ENCODE measurements around the gene PRKG1.

Gene PRKG1

DNA sequence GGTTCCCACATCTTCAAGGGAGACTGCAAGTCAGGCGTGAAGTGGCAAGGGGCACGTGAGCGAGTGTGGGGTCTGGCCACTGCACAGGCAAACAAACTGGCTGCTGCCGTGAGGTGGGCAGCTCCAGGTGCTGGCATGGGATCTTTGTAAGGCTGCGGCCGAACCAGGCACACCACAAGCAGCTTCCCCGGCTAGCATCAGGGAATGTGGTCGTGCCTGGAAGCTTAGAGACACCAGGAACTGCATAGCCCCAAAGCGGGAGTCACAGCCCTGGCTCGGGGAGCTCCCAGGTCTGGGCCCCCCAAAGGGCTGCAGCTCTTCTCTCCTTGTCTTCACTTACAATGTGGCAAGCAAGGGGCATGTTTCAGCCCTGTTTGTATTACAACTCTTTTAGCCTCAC is 988.9 kb downstream of the PRKG1 start:
- Mint-ChIP-seq H3K9me3 (peaks cover under 1% of the 10 kb centered on the region), H3K4me3 (no peak overlapping the region)

DNA sequence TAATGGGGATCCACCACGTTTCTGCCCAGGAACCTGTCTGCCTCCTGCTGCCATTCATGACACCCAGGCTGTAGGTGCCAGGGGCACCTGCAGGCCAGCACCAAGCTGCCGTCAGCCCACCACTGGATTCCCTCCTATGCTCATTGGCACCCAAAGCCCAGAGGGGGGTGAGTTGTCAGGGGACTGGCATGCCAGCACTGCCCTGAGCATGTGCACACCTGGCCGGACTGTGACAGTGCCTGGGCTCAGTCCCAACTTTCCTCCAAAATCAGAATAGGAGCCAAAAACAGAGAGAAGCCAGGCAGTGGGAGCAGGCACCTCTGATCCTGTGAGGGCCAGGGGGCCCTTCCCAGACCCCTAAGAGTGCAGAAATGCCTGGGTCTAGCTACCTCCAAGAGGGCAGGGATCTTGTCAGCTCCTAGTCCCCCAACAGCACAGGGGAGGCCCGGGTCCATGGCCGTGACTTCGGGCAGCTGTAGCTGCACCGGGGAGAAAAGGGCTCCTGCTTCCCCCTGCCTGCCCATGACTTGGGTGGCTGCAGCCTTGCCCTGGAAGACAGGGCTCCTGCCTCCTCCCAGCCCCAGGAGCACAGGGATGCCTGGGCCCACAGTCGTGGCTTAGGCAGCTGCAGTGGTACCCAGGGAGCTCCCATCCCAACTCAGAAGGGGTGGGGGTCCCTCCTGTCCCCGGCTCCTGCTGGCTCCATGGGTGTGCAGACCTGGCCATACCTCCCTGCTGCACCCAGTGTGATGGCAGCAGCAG is 990.0 kb downstream of the PRKG1 start:
- Mint-ChIP-seq H3K27me3 (ENCODE audit: low read depth) (no peaks in the 10 kb centered on the region), H3K9me3 (peaks cover 5% of the 10 kb centered on the region), H3K27ac (no peak overlapping the region), H3K4me1 (ENCODE audit: low read depth) (no peaks in the 10 kb centered on the region), H3K4me3 (no peak overlapping the region), H3K36me3 (ENCODE audit: low read depth) (no peaks in the 10 kb centered on the region)
- DNase-seq (ENCODE audit: low spot score), result no peak

More for the DNA sequence above, 988.9 kb downstream of the PRKG1 start:
- no peak for DNase-seq (ENCODE audit: low spot score)
- Mint-ChIP-seq H3K27ac (no peak overlapping the region), H3K4me1 (ENCODE audit: low read depth) (no peaks in the 10 kb centered on the region), H3K36me3 (ENCODE audit: low read depth) (no peaks in the 10 kb centered on the region), H3K27me3 (ENCODE audit: low read depth) (no peaks in the 10 kb centered on the region)

DNA sequence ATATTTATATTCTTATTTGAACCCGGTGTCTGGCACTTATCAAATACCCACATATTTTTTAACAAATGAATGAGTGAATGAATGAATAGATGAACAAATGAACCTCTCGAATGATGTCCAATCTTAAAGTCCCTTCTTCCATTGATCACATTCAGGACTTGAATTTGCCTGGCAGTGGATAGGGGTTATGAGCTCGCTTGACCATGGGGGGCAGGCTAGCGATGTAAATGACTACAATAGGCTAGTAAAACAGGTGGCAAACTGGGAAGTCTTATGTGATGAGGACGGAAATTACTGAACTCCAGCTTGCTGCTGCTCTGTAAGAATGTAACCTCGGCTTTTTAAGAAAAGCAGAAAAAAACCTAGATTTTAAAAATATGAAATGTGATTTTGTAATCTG is 992.1 kb downstream of the PRKG1 start:
- H3K36me3 Mint-ChIP-seq (ENCODE audit: low read depth), result no peaks in the 10 kb centered on the region
- no peak for DNase-seq (ENCODE audit: low spot score)
- no peak overlapping the region for H3K27ac Mint-ChIP-seq
- no peaks in the 10 kb centered on the region for H3K4me1 Mint-ChIP-seq (ENCODE audit: low read depth)
- no peaks in the 10 kb centered on the region for H3K27me3 Mint-ChIP-seq (ENCODE audit: low read depth)
- peaks cover 5% of the 10 kb centered on the region for H3K9me3 Mint-ChIP-seq
- H3K4me3 Mint-ChIP-seq, result no peak overlapping the region

DNA sequence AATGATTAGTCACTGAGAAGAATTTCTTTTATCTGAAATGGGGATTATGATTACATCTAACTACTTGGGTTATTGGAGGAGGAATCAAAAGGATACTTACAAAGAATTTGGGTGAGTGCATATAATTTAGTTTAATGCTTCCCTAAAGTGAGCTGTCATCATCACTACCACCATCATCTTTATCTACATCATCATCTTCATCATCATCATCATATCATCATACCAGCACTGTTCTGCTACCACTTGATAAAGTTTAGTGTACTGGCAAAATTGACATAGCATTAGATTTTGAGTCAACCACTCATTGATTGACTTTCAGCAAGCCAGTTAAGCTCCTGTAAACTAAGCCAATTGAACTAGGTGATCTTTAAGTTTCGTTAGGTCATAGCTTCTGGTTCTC is 994.2 kb downstream of the PRKG1 start:
- Mint-ChIP-seq H3K36me3 (ENCODE audit: low read depth) (no peaks in the 10 kb centered on the region), H3K4me3 (no peak overlapping the region), H3K27me3 (ENCODE audit: low read depth) (no peaks in the 10 kb centered on the region), H3K9me3 (peaks cover 5% of the 10 kb centered on the region), H3K4me1 (ENCODE audit: low read depth) (no peaks in the 10 kb centered on the region), H3K27ac (no peak overlapping the region)
- no peak for DNase-seq (ENCODE audit: low spot score)

DNA sequence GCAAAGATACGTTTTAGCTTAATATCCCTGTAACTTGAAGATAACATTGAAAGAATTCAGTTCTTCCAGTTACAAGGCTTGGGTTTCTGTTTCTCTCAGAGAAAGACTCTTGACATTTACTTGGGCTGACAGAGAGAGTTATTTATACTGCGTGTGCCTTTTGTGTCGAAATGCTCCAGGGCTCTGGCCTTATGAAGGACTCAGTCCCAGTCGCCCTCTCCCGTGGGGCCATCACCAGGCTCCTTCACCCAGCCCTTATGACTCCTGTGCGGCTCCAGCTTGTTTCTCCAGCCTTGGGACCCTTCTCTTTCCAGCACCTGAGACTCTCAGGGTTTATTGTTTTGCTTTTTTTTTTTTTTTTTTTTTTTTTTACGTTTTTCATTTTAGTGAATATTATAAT is 997.5 kb downstream of the PRKG1 start:
- H3K27me3 Mint-ChIP-seq (ENCODE audit: low read depth), result no peaks in the 10 kb centered on the region
- H3K36me3 Mint-ChIP-seq (ENCODE audit: low read depth), result no peaks in the 10 kb centered on the region
- no peak overlapping the region for H3K27ac Mint-ChIP-seq
- DNase-seq (ENCODE audit: low spot score), result no peak
- H3K4me3 Mint-ChIP-seq, result no peak overlapping the region
- H3K9me3 Mint-ChIP-seq, result peaks cover 5% of the 10 kb centered on the region
- H3K4me1 Mint-ChIP-seq (ENCODE audit: low read depth), result no peaks in the 10 kb centered on the region

DNA sequence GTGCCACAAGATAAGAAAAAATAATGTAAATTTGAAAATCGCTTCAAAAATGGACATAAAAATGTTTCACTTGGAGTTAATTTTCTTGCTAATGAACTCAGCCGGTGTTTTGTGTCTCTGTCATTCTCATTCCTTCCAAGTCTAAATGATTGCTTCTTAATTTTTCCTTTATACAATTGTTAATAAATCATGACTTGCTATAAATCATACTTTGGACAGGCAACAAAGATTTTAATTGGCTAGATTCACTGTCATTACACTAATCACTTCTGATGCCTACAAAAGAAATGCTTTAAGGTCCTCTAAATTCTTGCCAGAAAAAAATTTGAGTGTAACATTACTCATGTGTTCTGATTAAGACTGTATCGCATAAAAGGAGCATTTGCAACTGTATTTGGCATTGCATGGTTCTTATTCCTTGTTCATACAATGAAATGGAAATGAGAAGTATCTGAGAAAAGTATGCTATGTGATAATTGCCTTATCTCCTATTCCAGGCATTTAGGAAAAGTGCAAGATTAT is 1000.3 kb downstream of the PRKG1 start:
- Mint-ChIP-seq H3K27me3 (ENCODE audit: low read depth) (no peaks in the 10 kb centered on the region), H3K36me3 (ENCODE audit: low read depth) (no peaks in the 10 kb centered on the region), H3K4me1 (ENCODE audit: low read depth) (no peaks in the 10 kb centered on the region), H3K4me3 (no peak overlapping the region), H3K9me3 (no peaks in the 10 kb centered on the region), H3K27ac (no peak overlapping the region)
- no peak for DNase-seq (ENCODE audit: low spot score)

DNA sequence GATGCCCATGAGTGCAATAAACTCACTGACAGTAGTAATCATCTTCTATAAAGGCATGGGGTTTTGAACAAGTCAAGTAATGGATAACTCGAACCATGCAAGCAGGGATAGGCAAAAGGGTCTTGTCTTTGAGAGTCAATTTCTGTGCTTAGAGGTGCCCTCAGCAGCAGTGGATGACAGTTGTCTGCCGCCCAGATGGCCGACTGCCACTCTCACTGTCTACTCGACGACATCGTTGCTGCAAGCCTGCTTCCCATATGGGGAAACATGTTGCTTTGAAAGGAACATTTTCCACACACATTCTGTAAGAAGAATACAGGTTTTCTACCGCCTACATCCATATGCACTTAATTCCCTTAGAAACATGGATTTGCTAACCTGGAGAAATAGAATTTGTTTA is 1003.5 kb downstream of the PRKG1 start:
- H3K4me1 Mint-ChIP-seq (ENCODE audit: low read depth), result no peaks in the 10 kb centered on the region
- no peaks in the 10 kb centered on the region for H3K36me3 Mint-ChIP-seq (ENCODE audit: low read depth)
- DNase-seq (ENCODE audit: low spot score), result no peak
- H3K9me3 Mint-ChIP-seq, result no peaks in the 10 kb centered on the region
- H3K27me3 Mint-ChIP-seq (ENCODE audit: low read depth), result no peaks in the 10 kb centered on the region
- H3K27ac Mint-ChIP-seq, result no peak overlapping the region
- H3K4me3 Mint-ChIP-seq, result no peak overlapping the region

DNA sequence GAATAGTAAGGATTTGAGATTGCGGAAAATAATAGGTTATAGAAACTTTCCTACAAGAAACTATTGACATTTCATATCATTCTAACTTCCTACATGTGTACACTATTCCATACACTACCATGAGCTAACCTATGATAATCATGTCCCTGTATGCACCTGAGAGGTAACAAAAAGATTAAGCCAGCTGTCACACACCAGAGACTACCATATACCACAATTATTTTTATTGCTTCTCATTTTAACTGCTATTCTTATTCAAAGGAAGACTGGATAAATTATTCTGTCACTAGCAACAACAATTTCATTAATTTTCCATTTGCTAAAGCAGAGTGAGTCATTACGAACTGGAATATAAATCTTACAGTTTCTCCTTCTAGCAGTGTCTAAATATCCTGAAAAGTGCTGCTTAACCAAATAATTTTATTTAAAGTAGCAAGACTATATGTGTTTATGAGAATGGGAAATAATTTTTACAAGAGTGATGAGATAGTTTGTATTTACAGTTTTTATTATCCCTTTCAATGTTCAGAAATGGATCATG is 1004.2 kb downstream of the PRKG1 start:
- DNase-seq (ENCODE audit: low spot score), result no peak
- Mint-ChIP-seq H3K9me3 (no peaks in the 10 kb centered on the region), H3K36me3 (ENCODE audit: low read depth) (no peaks in the 10 kb centered on the region), H3K4me3 (no peak overlapping the region), H3K27me3 (ENCODE audit: low read depth) (no peaks in the 10 kb centered on the region), H3K27ac (no peak overlapping the region), H3K4me1 (ENCODE audit: low read depth) (no peaks in the 10 kb centered on the region)

DNA sequence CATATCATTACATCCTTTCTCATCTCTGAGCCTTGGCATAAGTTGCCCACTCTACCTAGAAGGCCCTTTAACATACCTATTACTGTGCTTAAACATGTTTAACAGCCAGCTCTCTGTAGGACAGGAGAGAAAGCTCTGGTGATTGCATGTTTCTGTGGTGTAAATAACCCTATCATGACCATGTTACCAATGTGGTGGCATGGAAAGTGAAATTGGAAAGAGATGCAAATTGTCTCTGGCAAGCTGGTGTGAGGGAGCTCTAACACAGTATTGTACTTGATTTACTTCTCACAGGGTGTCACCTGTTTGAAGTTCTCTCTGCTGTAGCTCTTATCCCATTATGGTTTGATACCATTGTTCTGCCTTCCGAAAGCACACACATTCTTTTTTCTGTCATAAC is 1008.0 kb downstream of the PRKG1 start:
- no peaks in the 10 kb centered on the region for H3K4me1 Mint-ChIP-seq (ENCODE audit: low read depth)
- no peak for DNase-seq (ENCODE audit: low spot score)
- no peak overlapping the region for H3K4me3 Mint-ChIP-seq
- no peaks in the 10 kb centered on the region for H3K27me3 Mint-ChIP-seq (ENCODE audit: low read depth)
- H3K9me3 Mint-ChIP-seq, result no peaks in the 10 kb centered on the region
- no peak overlapping the region for H3K27ac Mint-ChIP-seq
- H3K36me3 Mint-ChIP-seq (ENCODE audit: low read depth), result no peaks in the 10 kb centered on the region

DNA sequence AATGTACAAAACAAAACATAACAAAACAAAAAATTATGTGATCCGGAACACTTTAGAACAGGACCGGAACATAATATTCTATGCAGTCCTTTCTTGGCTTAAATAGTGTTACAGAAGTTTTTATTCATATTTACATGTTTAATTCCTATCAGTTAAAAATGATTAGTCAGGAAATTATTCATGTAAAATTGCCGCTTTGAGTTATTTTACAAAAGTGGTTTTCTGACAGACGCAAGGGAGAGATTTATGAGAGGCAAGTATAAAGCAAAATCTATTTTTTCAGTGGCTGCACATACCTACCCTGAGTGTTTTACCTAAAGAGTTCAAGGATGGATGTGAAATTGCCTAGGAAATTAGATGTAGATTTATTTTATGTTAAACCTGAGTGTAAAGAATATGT is 1009.1 kb downstream of the PRKG1 start:
- Mint-ChIP-seq H3K4me1 (ENCODE audit: low read depth) (no peaks in the 10 kb centered on the region), H3K9me3 (no peaks in the 10 kb centered on the region), H3K4me3 (no peak overlapping the region), H3K27me3 (ENCODE audit: low read depth) (no peaks in the 10 kb centered on the region), H3K27ac (no peak overlapping the region), H3K36me3 (ENCODE audit: low read depth) (no peaks in the 10 kb centered on the region)
- DNase-seq (ENCODE audit: low spot score), result no peak

DNA sequence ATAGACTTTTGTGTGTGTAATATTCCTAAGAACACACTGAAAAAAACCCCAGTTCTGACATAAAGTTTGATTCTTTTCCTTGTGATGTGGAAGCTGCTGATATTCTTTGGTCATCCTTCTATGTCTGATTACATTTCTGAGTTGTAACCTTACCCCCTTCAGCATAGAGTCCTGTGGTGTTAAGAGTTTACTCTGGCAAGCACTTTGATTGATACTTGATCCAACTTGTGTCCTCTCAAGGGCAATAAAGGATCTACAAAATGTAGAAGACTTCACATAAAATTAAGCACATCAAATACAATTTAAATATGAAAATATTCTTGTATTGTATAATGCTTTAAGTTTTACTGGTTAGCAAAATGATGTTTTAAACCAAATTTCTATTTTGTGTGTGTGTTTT is 1018.1 kb downstream of the PRKG1 start:
- H3K4me1 Mint-ChIP-seq (ENCODE audit: low read depth), result no peaks in the 10 kb centered on the region
- H3K27ac Mint-ChIP-seq, result no peak overlapping the region
- no peaks in the 10 kb centered on the region for H3K9me3 Mint-ChIP-seq
- no peak overlapping the region for H3K4me3 Mint-ChIP-seq
- no peak for DNase-seq (ENCODE audit: low spot score)
- H3K27me3 Mint-ChIP-seq (ENCODE audit: low read depth), result no peaks in the 10 kb centered on the region
- no peaks in the 10 kb centered on the region for H3K36me3 Mint-ChIP-seq (ENCODE audit: low read depth)

DNA sequence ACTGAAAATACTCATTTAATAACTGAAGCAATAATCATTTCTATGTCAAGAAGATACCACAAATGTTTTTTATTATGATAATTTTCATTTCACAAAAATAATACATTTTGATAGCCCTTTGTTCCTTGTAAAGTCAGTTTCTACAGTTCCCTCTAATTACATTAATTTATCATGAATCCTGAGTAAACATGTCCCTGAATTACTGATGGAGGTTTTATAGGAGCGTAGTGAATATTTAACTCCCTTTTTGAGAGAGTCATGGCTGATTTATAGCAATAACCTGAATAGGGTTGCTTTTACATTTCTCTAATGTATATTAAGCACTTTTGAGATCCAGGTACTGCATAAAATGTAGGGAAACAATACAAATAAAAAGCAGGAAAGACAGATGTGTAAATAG is 1023.8 kb downstream of the PRKG1 start:
- no peak overlapping the region for H3K4me3 Mint-ChIP-seq
- H3K27ac Mint-ChIP-seq, result no peak overlapping the region
- H3K4me1 Mint-ChIP-seq (ENCODE audit: low read depth), result no peaks in the 10 kb centered on the region
- no peaks in the 10 kb centered on the region for H3K9me3 Mint-ChIP-seq
- H3K27me3 Mint-ChIP-seq (ENCODE audit: low read depth), result no peaks in the 10 kb centered on the region
- DNase-seq (ENCODE audit: low spot score), result no peak
- no peaks in the 10 kb centered on the region for H3K36me3 Mint-ChIP-seq (ENCODE audit: low read depth)

DNA sequence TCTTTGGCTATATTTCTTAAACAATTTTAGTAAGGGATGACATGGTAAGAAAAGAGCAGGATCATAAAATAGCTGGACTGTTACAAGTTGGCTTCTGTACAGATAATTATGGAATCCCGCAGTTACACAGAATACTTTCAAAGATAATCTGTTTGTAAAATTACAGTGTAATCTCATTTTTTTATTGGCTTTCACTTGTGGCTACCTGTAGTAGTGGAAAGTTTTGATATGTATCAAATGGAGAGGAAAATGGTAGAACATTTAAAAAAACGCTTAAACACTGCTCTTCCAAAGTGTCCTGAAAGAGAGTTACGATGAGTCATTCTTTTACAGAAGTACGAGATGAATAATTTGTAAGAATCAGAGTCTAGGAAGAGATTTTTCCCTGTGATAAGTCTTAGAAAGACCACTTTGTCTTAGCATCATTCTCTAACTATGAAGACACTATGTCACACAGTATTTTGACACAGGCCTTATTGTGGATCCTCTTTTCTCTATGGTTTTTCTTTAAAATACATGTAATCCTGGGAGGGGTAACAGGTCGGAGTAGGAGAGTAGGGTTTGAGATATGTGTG is 1024.8 kb downstream of the PRKG1 start:
- no peak overlapping the region for H3K27ac Mint-ChIP-seq
- no peaks in the 10 kb centered on the region for H3K9me3 Mint-ChIP-seq
- no peaks in the 10 kb centered on the region for H3K36me3 Mint-ChIP-seq (ENCODE audit: low read depth)
- no peaks in the 10 kb centered on the region for H3K27me3 Mint-ChIP-seq (ENCODE audit: low read depth)
- H3K4me1 Mint-ChIP-seq (ENCODE audit: low read depth), result no peaks in the 10 kb centered on the region
- no peak for DNase-seq (ENCODE audit: low spot score)
- H3K4me3 Mint-ChIP-seq, result no peak overlapping the region

DNA sequence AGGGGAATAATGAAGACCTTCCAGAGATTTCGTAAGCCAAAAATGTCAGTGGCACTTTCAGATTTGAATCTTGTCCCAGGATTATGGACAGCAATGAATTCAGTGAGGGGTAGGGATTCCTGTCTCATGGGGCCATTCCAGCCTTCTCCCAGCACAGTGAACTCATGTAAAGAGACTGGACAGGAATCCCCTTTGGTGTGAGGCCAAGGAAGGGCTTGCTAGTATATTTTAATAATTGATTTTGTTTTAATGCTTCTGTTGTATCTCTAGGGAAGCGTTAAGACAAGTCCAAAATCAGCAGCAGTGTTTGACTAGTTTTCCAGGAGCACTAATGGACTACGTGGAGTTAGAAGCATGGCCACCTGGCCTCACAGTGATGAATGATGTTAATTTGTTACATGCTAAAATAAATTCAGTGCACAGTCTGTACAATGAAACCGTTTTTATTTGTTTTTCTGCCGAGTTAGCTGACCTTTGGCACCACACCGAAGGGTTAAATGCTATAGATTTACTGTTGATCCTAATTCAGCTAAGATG is 1025.8 kb downstream of the PRKG1 start:
- Mint-ChIP-seq H3K36me3 (ENCODE audit: low read depth) (no peaks in the 10 kb centered on the region), H3K4me1 (ENCODE audit: low read depth) (no peaks in the 10 kb centered on the region), H3K9me3 (no peaks in the 10 kb centered on the region), H3K27ac (no peak overlapping the region), H3K27me3 (ENCODE audit: low read depth) (no peaks in the 10 kb centered on the region), H3K4me3 (no peak overlapping the region)
- no peak for DNase-seq (ENCODE audit: low spot score)
